ENCODE results near the gene MAG. TPM values are rescaled to one million over a fixed set of nuclear protein-coding genes. Genes with fewer than 3 reads are reported as not detected.

Gene MAG
- total RNA-seq, 1 experiment from 2014 or later, result 0.41 TPM

GRCh38 chr19:35262101-35262761, 29.7 kb upstream of the MAG start:
- no peak overlapping the region for H3K4me3 Mint-ChIP-seq (ENCODE audit: unreplicated experiment)
- POLR2A ChIA-PET, result no interaction called here
- DNase-seq, result peak in 1 of 2 experiments; percentile 33
- CTCF ChIA-PET, result no interaction called here
- BruUV-seq (replicated peaks), result no TSS peak
- TF ChIP-seq CTCF (IDR thresholded peaks at IDR 0.05; ENCODE audit: insufficient read depth in 1 of 2, low read depth in 1 of 2, low read length in 1 of 2, severe bottlenecking in 1 of 2, unreplicated experiment in 1 of 2), result no peak
- Histone ChIP-seq H3K36me3 (ENCODE audit: control insufficient read depth, insufficient read depth, low read length) (peaks cover 11% of the 10 kb centered on the region), H3K4me1 (0 out of 2 replicates have a peak, but pooled peaks cover 4% of the 10 kb centered on the region), H3K27me3 (replicated peaks; ENCODE audit: control insufficient read depth, insufficient read depth, low read length) (no peaks in the 10 kb centered on the region), H3K4me3 (ENCODE audit: low read depth, low read length) (no peak overlapping the region), H3K9me3 (no peaks in the 10 kb centered on the region)
- no peaks in the 10 kb centered on the region for H3K4me1 Mint-ChIP-seq (ENCODE audit: low read depth, unreplicated experiment)
- H3K27ac Mint-ChIP-seq (ENCODE audit: unreplicated experiment), result peak overlapping the region; percentile 83
- intact Hi-C loops (cut with micrococcal nuclease; ENCODE audit: unreplicated experiment), result no loop called here
- no peaks in the 10 kb centered on the region for H3K27me3 Mint-ChIP-seq (ENCODE audit: insufficient read depth, unreplicated experiment)
- H3K36me3 Mint-ChIP-seq (ENCODE audit: insufficient read depth, unreplicated experiment), result peaks cover 94% of the 10 kb centered on the region
- H3K9me3 Mint-ChIP-seq (ENCODE audit: unreplicated experiment), result no peaks in the 10 kb centered on the region

- H3K4me3 ChIP-seq (ENCODE audit: low read depth, low read length), result no peak overlapping the region
- H3K4me1 ChIP-seq, result 0 out of 2 replicates have a peak, but pooled peaks cover 4% of the 10 kb centered on the region
- BruUV-seq (replicated peaks), result no TSS peak
- Mint-ChIP-seq H3K4me1 (ENCODE audit: low read depth, unreplicated experiment) (no peaks in the 10 kb centered on the region), H3K27me3 (ENCODE audit: insufficient read depth, unreplicated experiment) (no peaks in the 10 kb centered on the region), H3K27ac (ENCODE audit: unreplicated experiment) (peak overlapping the region; percentile 58), H3K36me3 (ENCODE audit: insufficient read depth, unreplicated experiment) (peaks cover 96% of the 10 kb centered on the region), H3K9me3 (ENCODE audit: unreplicated experiment) (no peaks in the 10 kb centered on the region), H3K4me3 (ENCODE audit: unreplicated experiment) (no peak overlapping the region)
- ChIA-PET CTCF (no interaction called here), POLR2A (interaction anchor here (1.1 kb wide), 1 partner anchor 11 kb away, joined by 3 read pairs; no protein-coding TSS in a partner anchor)
- intact Hi-C loops (cut with micrococcal nuclease; ENCODE audit: unreplicated experiment), result loop anchor here (2.0 kb wide), 1 partner anchor 16 kb away; the partner anchor contains the start of gene LSR
- peak in 1 of 2 experiments; percentile 29 for DNase-seq
- no peak for TF ChIP-seq CTCF (IDR thresholded peaks at IDR 0.05; ENCODE audit: insufficient read depth in 1 of 2, low read depth in 1 of 2, low read length in 1 of 2, severe bottlenecking in 1 of 2, unreplicated experiment in 1 of 2)
- peaks cover 8% of the 10 kb centered on the region for H3K36me3 ChIP-seq (ENCODE audit: control insufficient read depth, insufficient read depth, low read length)
- H3K9me3 ChIP-seq, result no peaks in the 10 kb centered on the region
- no peaks in the 10 kb centered on the region for H3K27me3 ChIP-seq (replicated peaks; ENCODE audit: control insufficient read depth, insufficient read depth, low read length)
Measured at GRCh38 chr19:35264268-35265125, 27.5 kb upstream of the MAG start.

- H3K9me3 Mint-ChIP-seq (ENCODE audit: unreplicated experiment), result no peaks in the 10 kb centered on the region
- peaks cover 8% of the 10 kb centered on the region for H3K36me3 ChIP-seq (ENCODE audit: control insufficient read depth, insufficient read depth, low read length)
- H3K27me3 ChIP-seq (replicated peaks; ENCODE audit: control insufficient read depth, insufficient read depth, low read length), result no peaks in the 10 kb centered on the region
- peak in 1 of 2 experiments; percentile 31 for DNase-seq
- no peaks in the 10 kb centered on the region for H3K4me1 Mint-ChIP-seq (ENCODE audit: low read depth, unreplicated experiment)
- ChIA-PET CTCF (no interaction called here), POLR2A (no interaction called here)
- no peak for TF ChIP-seq CTCF (IDR thresholded peaks at IDR 0.05; ENCODE audit: insufficient read depth in 1 of 2, low read depth in 1 of 2, low read length in 1 of 2, severe bottlenecking in 1 of 2, unreplicated experiment in 1 of 2)
- no peaks in the 10 kb centered on the region for H3K9me3 ChIP-seq
- BruUV-seq (replicated peaks), result no TSS peak
- intact Hi-C loops (cut with micrococcal nuclease; ENCODE audit: unreplicated experiment), result loop anchor here (2.0 kb wide), 1 partner anchor 17 kb away; the partner anchor contains the start of gene LSR
- peaks cover 96% of the 10 kb centered on the region for H3K36me3 Mint-ChIP-seq (ENCODE audit: insufficient read depth, unreplicated experiment)
- peak overlapping the region; percentile 58 for H3K27ac Mint-ChIP-seq (ENCODE audit: unreplicated experiment)
- H3K4me3 ChIP-seq (ENCODE audit: low read depth, low read length), result no peak overlapping the region
- peaks cover 10% of the 10 kb centered on the region for H3K4me1 ChIP-seq
- H3K27me3 Mint-ChIP-seq (ENCODE audit: insufficient read depth, unreplicated experiment), result no peaks in the 10 kb centered on the region
- H3K4me3 Mint-ChIP-seq (ENCODE audit: unreplicated experiment), result peak overlapping the region; percentile 25
Measured at GRCh38 chr19:35265126-35265899, 26.6 kb upstream of the MAG start.
